Measurements from ENCODE around the gene LRRC4C.

The LRRC4C gene

GRCh38 chr11:41283191-41283930, 176.1 kb downstream of the LRRC4C start:
- no peak for FAIRE-seq
- no peak for DNase-seq (ENCODE audit: insufficient read length)
- TF ChIP-seq TAF1 (IDR thresholded peaks at IDR 0.05; ENCODE audit: borderline replicate concordance, low read depth, low read length) (no peak), POLR2A (IDR thresholded peaks at IDR 0.05; ENCODE audit: low read depth, low read length) (no peak), POLR2AphosphoS5 (IDR thresholded peaks at IDR 0.05; ENCODE audit: low read depth, low read length) (no peak)

GRCh38 chr11:41282395-41282794, 177.1 kb downstream of the LRRC4C start:
- DNase-seq (ENCODE audit: insufficient read length) (no peak), FAIRE-seq (no peak)
- TF ChIP-seq TAF1 (IDR thresholded peaks at IDR 0.05; ENCODE audit: borderline replicate concordance, low read depth, low read length) (no peak), POLR2AphosphoS5 (IDR thresholded peaks at IDR 0.05; ENCODE audit: low read depth, low read length) (no peak), POLR2A (IDR thresholded peaks at IDR 0.05; ENCODE audit: low read depth, low read length) (no peak)

- no peak for TF ChIP-seq POLR2A (IDR thresholded peaks at IDR 0.05; ENCODE audit: low read depth, low read length)
- no peak for TF ChIP-seq POLR2AphosphoS5 (IDR thresholded peaks at IDR 0.05; ENCODE audit: low read depth, low read length)
- no peak for TF ChIP-seq TAF1 (IDR thresholded peaks at IDR 0.05; ENCODE audit: borderline replicate concordance, low read depth, low read length)
- DNase-seq (ENCODE audit: insufficient read length) (no peak), FAIRE-seq (peak; percentile 48)
These were observed 178.2 kb downstream of the LRRC4C start for GRCh38 chr11:41281131-41281742.

GRCh38 chr11:41274831-41275230, 184.6 kb downstream of the LRRC4C start:
- FAIRE-seq: no peak
- no peak for TF ChIP-seq POLR2AphosphoS5 (IDR thresholded peaks at IDR 0.05; ENCODE audit: low read depth, low read length)
- TF ChIP-seq TAF1 (IDR thresholded peaks at IDR 0.05; ENCODE audit: borderline replicate concordance, low read depth, low read length): no peak
- TF ChIP-seq POLR2A (IDR thresholded peaks at IDR 0.05; ENCODE audit: low read depth, low read length): no peak
- no peak for DNase-seq (ENCODE audit: insufficient read length)

- TF ChIP-seq POLR2A (IDR thresholded peaks at IDR 0.05; ENCODE audit: low read depth, low read length) (no peak), POLR2AphosphoS5 (IDR thresholded peaks at IDR 0.05; ENCODE audit: low read depth, low read length) (no peak), TAF1 (IDR thresholded peaks at IDR 0.05; ENCODE audit: borderline replicate concordance, low read depth, low read length) (no peak)
- DNase-seq (ENCODE audit: insufficient read length): no peak
- no peak for FAIRE-seq
These were observed 185.5 kb downstream of the LRRC4C start for GRCh38 chr11:41273908-41274307.

- no peak for DNase-seq (ENCODE audit: insufficient read length)
- TF ChIP-seq POLR2AphosphoS5 (IDR thresholded peaks at IDR 0.05; ENCODE audit: low read depth, low read length): no peak
- no peak for FAIRE-seq
These were observed 192.0 kb downstream of the LRRC4C start for GRCh38 chr11:41267451-41267850.

GRCh38 chr11:41256041-41256440, 203.4 kb downstream of the LRRC4C start:
- TF ChIP-seq TAF1 (IDR thresholded peaks at IDR 0.05; ENCODE audit: borderline replicate concordance, low read depth, low read length) (no peak), POLR2AphosphoS5 (IDR thresholded peaks at IDR 0.05; ENCODE audit: low read depth, low read length) (no peak), POLR2A (IDR thresholded peaks at IDR 0.05; ENCODE audit: low read depth, low read length) (no peak)
- DNase-seq (ENCODE audit: insufficient read length): no peak
- no peak for FAIRE-seq

GRCh38 chr11:41254966-41255365, 204.5 kb downstream of the LRRC4C start:
- no peak for DNase-seq (ENCODE audit: insufficient read length)
- FAIRE-seq: no peak
- no peak for TF ChIP-seq TAF1 (IDR thresholded peaks at IDR 0.05; ENCODE audit: borderline replicate concordance, low read depth, low read length)
- no peak for TF ChIP-seq POLR2A (IDR thresholded peaks at IDR 0.05; ENCODE audit: low read depth, low read length)
- TF ChIP-seq POLR2AphosphoS5 (IDR thresholded peaks at IDR 0.05; ENCODE audit: low read depth, low read length): no peak

- DNase-seq (ENCODE audit: insufficient read length) (no peak), FAIRE-seq (no peak)
- TF ChIP-seq POLR2AphosphoS5 (IDR thresholded peaks at IDR 0.05; ENCODE audit: low read depth, low read length): no peak
- no peak for TF ChIP-seq TAF1 (IDR thresholded peaks at IDR 0.05; ENCODE audit: borderline replicate concordance, low read depth, low read length)
- TF ChIP-seq POLR2A (IDR thresholded peaks at IDR 0.05; ENCODE audit: low read depth, low read length): no peak
These were observed 209.0 kb downstream of the LRRC4C start for GRCh38 chr11:41250408-41250935.

- TF ChIP-seq POLR2A (IDR thresholded peaks at IDR 0.05; ENCODE audit: low read depth, low read length) (no peak), TAF1 (IDR thresholded peaks at IDR 0.05; ENCODE audit: borderline replicate concordance, low read depth, low read length) (no peak), POLR2AphosphoS5 (IDR thresholded peaks at IDR 0.05; ENCODE audit: low read depth, low read length) (no peak)
- DNase-seq (ENCODE audit: insufficient read length) (no peak), FAIRE-seq (no peak)
These were observed 211.8 kb downstream of the LRRC4C start for GRCh38 chr11:41247621-41248020.

- FAIRE-seq: no peak
- no peak for DNase-seq (ENCODE audit: insufficient read length)
- no peak for TF ChIP-seq POLR2AphosphoS5 (IDR thresholded peaks at IDR 0.05; ENCODE audit: low read depth, low read length)
- no peak for TF ChIP-seq POLR2A (IDR thresholded peaks at IDR 0.05; ENCODE audit: low read depth, low read length)
- TF ChIP-seq TAF1 (IDR thresholded peaks at IDR 0.05; ENCODE audit: borderline replicate concordance, low read depth, low read length): no peak
These were observed 213.1 kb downstream of the LRRC4C start for GRCh38 chr11:41246399-41246745.

Data from GM12892 (cell line).